HG03354 (cell line): ENCODE results near the gene STEAP3.

Experiments used
- ATAC-seq: cut with Tn5 transposase; IDR thresholded peaks from one replicate; pipeline ENCODE4 v1.9.1; 2021; ENCODE audit warnings: mild to moderate bottlenecking; ENCODE audit not compliant: unreplicated experiment, poor library complexity, severe bottlenecking

The STEAP3 gene

DNA sequence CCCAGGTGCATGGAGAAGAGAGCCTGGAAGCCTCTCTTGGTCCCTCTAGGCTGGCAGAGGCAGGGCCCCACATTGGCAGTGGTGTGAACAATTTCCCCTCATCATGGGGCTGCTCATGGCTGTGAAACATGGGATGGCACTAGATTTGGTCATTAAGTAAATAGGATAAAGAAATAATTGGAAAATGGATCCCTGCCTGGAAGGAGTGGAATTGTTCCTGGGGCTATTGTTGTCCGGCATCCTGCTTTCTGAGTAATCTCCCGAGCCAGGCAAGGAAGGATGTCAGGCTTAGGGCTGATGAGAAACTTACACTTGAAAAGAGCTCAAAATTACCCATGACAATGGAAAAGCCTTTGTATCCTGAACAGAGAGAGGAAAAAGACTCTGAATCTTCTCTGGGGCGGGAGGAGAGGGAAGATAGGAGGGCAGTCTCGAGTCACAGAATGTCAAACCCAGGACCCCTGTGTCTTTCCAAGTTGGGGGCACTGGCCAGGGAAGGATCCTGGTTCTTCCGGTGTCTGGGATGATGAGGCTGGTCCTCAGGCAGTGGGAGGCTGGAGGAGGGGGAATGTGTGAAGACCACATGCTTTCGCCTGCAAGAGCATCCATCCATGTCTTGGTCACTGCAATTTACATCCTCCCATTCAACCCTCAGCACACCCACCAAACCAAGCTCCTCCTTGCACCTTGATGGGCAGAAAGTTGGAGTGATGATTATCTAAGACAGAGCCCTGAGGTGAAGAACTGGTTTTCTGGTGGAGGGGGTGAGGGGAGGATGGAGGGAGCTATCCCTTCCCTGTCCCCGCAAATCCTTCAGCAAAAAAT lies 27.1 kb upstream of the STEAP3 start:
- ATAC-seq = no peak

DNA sequence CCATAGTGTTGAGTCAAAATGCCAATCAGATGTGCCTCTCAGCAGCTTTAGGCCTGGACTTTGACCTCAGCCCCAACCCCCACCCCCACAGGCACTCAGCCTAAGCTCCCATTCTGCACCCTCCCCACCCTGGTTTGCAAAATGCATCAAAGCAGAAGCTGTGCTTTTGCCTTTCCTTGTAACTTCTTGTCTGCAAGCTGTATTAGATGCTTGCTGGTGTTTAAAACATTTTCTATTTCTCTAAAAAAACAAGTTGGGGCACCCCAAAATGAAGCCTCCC lies 26.6 kb upstream of the STEAP3 start:
- no peak for ATAC-seq

DNA sequence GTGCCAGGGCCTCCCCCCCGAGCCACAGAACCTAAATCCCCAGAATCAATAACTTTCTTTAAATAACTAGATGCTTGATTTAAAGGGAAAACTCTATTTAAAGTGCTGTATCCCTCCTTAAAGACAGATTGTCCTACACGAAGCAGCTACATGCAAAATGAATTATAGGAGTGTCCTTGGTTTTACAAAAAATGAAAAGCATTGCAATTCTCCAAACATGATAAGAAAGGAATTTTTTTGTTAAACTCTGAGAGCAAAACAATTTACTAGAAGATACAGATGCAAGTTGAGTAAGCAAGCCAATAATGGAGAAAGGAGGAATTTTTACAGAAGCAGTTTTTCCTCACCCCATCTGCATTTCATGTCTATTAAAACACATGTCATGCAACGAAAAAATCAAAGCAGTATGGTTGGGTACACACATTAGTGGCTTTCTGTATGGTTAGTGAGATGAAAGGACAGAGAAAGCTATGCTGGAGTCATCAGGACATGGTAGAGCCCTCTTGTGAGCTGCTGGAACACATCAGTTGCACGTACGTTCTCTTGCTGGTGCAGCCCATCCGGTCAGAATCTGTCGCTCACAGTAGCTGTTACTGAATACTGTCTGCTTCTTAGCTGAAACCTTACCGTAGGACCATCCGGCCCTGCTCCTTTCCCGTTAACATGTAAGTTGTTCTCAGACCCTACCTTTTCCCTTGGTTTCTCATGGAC lies 25.9 kb upstream of the STEAP3 start:
- ATAC-seq = no peak

DNA sequence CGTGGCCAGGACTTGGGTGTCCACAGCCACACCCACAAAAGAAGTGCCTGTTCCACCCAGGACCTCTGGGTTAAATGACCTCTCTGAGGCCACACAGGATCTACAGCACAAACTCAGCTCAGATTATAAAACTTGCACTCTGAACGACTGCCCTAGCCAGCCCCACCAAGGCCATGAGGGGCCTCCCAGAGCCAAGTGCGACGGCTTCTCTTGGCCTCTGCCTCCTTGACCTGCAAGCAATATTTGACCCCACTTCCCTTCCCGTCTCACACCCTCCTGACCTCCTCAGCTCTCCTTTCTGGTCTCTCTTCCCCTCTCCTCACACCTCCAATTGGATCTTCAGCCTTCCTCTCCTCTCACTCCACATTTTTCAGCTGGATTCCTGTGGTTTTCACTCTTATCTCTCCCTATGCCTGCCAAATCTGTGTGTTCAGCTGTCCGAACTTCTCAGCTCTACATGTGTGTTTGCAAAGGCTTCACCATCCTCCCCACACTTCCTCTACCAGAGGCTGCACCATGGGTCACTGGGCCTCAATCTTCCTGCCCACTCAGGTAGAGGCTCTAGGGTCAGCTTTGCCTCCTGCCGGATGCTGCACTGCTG lies 25.3 kb upstream of the STEAP3 start:
- no peak for ATAC-seq

DNA sequence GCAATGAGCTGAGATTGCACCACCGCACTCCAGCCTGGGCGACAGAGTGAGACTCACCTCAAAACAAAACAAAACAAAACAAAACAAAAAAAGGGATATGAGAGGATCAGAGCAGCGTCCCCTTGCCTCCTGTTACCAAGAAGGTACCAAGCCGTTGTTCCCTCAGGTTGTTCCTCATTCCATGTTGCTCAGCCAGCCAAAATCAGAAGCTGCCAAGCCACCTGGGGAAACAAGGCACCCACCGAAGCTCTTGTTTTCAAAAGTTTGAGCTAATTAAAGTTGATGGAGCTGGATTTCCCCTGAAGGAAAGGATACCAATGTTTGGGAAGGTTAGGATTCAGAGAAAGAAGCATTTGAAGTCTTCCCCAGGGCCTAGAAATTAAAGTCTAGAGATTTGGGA lies 21.8 kb upstream of the STEAP3 start:
- no peak for ATAC-seq

DNA sequence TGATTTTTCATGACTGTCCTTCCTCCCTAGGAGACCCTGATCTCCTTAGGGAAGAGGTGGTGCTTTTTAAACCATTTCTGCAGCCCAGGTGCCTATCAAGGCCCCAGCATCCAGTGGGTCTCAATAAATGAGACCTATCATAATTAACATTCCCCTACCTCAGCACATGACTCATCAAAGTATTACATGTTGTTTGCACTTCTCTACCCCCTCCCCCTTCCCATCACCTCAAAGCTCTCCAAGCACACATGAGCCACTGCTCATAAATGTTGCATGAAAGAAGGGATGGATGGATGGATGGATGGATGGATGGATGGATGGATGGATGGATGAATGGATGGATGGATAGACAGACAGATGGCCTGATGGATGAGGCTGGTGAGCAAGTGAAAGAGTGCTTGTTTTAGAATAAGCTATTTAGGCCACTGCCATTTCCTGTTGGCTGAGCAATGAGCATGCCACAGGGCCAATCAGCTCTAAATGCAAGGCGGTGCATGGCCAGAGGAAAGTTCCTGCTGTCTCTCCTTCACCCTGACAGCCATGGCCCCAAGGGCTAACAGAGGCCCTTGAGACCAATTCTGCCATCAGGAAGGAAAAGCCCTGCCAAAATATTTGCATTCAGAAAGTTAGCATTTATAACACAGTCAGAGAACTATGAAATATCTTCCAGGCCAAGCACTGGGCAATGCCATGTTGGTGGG lies 20.9 kb upstream of the STEAP3 start:
- ATAC-seq = no peak

DNA sequence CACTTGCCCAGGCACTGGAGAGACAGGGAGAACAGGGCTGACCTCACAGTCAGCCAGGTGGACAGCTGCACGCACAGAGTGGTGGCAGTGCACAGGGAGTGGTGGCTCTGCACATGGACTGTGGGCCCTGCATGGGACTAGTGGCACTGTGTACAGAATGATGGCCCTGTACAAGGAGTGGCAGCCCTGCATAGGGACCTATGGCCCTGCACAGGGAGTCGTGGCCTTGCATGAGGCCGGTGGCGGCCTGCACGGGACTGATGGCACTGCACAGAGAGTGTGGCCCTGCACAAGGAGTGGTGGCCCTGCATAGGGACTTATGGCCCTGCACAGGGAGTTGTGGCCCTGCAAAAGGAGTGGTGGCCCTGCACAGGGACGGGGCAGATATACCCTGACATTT lies 19.1 kb upstream of the STEAP3 start:
- ATAC-seq = no peak

DNA sequence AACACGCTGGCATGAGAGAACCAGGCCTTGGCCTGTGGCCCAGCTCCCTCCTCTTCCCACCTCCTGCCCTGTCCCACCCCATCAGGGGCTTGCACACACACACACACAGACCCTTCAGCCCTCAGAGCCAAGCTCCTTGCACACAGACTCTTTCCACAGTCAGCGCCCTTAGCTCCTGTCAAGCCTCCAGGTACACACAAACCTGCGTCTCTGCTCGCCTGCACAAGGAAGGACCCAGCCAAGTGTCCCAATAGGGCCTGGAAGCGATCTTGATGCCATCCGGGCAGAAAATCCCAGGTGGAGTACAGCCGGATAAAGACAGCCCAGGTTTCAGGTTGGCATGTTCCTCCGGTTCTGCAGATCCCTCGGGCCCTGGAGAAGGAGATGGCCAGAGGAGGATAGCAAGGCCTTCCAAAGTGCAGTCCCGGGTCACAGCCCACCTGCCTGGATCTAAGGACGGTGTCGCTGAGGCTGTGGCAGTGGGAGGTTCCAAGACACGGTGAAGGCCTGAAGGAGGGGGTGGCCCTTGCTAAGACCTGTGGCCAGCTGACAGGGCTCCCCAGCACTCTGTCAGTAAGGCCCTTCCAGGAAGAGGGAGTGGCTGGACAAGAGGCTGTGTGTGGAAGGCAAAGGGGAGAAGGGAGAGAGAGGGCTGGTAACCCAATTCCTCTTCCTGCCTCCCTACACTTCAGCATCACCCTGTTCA lies 18.5 kb upstream of the STEAP3 start:
- ATAC-seq = no peak

DNA sequence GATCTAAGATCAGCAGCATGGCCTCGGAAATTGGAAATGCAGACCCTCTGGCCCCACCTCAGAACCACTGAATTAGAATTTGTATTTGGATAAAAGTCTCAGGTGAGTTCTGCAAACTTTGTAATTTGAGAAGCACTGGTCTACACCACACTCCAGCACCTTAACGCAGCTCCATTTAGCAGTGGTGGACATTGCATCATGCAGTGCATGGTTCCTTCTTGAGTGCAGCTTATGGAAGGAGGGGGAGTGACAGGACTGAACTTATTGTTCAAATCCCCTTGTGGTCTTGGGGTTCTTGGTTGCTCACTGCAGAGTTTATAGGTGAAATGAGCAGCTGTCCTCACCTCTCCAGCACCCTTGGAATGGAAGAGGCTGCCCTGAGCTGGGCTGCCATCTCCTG lies 17.4 kb upstream of the STEAP3 start:
- ATAC-seq = no peak

DNA sequence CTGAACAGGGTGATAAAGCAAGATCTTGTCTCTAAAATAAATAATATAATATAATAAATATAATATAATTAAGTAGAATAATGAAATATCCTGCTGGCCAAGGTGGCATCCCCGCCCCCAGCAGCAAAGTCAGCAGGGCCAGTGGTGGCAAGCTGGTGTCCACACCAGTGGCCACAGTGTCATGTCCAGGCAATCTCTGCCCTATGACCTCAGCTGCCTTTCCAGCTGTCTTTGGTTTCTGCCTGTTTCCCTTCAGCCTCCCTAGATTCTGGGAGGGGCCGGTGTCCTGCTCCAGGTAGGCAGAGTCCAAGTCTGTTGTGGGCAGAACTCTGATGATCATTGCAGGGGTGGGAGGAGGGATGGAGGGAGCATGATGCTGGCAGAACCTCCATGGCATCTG lies 16.2 kb upstream of the STEAP3 start:
- ATAC-seq = no peak

DNA sequence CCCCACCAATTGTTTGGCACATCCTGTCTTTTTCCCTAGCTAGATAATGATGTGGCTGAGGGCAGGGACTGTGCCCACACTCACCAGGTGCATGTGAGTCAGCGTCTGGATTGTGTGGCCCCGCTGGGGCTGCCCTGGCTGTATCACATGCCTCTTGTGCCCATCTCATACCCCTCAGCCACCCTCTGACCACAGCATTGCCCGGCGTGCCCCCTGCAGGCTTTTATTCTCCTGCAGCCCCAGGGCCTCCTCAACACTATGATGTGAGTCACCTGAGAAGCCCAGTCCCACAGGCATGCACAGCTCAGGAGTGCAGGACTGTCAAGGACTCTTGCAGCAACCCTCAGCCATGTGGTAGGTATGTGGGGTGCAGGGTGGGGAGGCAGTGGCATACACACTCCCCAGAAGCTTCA lies 14.8 kb upstream of the STEAP3 start:
- no peak for ATAC-seq

DNA sequence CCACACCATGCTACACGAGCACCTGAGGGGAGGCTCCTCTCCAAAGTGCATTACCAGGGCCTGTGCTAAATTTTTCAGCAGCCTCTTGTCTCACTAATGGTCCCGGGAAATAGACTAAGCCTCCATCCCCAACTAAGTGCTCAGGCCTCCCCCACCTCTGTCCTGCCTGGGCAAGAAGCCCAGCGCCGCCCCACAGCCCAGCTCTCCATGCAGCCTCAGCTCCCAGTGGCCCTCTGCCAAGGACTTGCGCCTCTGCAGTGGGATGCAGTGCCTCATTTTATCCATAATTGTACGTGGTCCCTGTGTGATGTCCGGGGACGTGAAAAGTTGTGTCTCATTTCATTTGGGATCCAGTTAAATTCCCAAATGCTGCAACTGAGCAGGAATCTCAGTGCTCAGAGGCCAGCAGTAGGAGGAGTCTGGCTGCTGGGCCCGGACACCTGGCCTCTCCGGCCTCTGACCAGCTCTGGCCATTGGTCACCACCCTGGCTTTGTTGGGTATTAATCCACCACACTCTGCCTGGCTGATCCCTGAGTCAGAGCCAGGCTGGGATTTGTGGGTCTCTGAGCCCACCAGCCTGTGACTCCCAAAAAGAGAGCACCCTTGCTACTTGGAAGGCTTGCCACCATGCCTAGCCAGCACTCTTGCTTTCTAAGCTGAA lies 11.4 kb upstream of the STEAP3 start:
- no peak for ATAC-seq

DNA sequence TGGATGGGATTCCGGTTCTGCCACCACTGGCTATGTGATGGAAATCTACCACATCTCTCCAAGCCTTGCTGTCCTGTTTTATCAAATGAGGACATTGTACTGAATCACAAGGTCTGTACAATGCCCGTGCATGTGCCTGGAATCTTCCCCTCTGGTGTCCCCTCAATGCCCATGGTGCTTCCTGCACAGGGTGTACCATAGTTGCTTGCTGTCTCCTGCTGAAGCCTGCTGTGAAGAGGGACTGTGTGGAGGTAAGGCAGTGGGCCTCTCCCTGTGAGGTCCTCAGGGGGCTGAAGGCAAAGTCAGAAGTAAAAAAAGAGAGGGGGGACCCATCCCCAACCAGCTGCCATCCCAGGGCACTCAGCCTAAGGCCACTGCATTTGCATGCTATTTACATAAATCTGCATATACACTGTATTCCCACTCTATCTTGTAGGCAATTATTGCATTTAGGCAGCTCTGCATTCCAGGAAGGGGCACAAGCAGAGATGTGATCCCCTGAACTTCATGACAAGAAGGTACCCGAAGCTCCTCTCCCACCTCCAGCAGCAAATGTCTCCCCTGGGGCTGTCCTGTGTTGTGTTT lies 9.1 kb upstream of the STEAP3 start:
- no peak for ATAC-seq

DNA sequence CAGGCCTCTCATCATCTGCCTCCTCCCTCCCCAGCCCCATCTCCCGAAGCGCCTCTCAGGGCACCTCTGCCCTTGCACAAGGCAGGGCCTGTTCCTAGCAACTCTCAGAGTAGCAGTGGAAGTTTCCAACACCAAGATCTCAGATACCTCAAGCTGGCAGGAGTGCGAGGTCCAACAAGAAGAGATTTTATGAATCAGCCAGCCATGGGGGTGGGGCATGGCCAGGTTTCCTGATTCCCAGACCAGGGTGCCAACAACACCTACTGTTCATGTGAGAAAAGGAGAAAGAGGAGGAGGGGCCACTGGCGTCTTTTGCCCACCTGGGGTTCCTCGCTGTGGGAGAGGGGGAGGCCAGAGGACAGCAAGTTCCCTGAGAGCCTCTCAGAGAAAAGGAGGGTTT lies 6.6 kb upstream of the STEAP3 start:
- no peak for ATAC-seq

DNA sequence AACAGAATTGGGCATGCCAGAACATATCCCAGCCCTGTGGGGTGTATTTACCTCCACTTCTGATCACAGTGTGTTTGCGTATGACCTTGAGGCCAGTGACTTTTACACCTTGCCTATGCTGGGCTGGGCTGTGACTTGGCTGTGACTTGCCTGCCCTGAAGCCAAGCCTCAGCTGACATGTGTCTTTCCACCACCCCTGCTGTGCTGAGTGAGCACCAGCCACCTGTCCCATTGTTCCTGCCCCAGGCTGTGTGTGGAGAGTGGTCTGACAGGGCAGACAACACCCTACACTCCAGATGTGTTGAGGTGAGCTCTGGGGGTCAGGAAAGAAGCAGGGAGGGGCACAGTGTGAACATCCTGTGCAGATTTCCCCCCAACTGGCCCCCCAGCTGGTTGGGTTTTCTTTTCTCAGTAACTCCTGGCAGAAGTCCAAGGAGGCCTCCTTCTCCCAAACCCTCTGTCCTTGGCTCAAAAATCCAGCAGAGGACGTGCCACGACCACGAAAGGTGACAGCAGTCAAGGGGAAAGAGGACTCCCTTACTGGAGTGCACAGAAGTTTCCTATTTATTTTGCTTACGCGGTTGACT lies 5.1 kb upstream of the STEAP3 start:
- ATAC-seq = no peak

DNA sequence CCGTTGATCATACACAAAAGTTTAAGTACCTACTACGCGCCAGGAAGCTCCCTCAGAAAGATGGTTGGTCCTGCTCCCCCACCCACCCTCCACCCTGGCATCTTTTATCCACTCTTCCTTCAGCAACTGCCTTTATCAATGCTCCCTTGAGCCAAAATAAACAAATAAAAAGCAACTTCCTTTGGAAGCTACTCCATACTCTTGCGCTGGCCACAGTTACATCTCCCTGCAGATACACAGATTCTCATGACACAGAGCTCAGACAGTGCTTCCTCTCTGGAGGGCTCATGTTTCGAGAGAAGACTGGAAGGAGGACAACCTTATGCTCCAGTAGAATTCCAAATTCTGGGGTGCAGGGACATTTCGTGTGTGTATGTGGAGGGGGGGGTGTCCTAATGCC lies 3.8 kb upstream of the STEAP3 start:
- no peak for ATAC-seq

DNA sequence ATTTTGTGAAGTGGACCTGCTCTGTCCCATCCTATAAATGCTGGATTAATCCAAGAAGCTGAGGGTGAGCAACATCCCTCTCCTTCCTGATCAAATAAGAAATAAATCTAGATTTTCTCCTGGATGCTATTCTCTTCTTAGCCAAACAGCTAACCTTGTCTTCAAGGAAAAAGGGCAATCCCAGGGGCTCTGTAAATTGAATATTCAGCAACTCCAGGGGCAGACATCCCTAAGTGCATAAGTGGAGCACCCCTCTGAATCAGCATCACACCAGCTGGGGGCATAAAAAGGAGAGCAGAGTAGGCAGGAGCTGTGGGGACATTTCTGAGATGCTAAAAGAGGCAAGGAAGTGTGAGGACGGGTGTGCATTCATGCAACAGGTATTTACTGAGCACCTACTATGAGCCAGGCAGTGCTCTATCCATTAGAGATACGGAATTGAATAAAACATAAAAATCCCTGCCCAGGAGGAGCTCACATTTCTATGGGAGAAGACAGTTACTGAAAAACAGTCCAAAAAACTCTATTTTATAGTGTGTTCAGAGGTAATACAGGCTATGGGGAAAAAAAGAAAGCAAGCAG lies 2.8 kb upstream of the STEAP3 start:
- no peak for ATAC-seq

DNA sequence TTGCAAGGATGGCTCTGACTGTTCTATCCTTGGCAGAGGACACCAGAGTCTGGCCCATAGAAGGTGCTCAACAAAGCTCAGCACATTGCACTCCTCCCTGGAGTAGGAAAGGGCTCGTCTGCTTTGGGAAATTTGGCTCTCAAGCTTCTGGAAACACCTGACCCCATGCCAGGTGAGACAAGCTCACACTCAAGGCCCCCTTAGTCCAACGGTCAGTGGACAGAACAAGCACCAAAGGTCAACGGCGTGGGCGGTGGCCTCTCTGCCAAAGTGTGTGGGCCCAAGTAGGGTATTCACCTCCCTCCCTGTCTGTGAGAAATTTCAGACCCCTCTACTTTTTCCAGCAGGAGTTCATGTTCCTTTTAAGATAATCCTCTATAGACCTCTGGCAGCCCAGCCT lies 2.0 kb upstream of the STEAP3 start:
- ATAC-seq = no peak

DNA sequence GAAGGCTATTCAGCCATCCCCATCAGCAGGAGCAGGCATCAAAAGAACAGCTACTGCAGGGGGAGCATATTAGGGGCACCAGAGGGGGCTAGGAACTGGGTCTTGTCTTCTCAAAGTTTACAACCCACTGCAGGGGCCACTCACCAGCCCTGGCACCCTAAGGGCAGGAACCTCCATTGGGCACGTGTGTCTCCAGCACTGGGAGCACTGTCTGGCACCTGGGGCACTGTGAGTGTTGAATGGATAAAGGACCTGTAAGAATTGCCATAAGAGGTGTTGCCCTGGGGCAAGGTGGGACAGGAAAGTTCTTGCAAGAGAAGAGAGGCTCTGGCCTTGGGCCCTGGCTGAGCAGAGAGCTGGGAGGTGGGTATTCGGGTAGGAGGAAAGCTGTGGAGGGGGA lies 1.4 kb upstream of the STEAP3 start:
- ATAC-seq = no peak
